RWPE2 (cell line): ENCODE data around the gene MED22.

Experiments
- ATAC-seq: fragments of 200-7000 bp; cut with Tn5 transposase; 3 replicates; pipeline ENCODE4 v1.9.1; 2021; ENCODE audit warnings: low read depth
- DNase-seq: peaks from one replicate; pipeline ENCODE4 v3.0.0-alpha.2; 2020; ENCODE audit warnings: low spot score
- H3K27ac ChIP-seq: fragments of 450-650 bp; 2 replicates; pipeline ENCODE4 v1.5.1; 2017; ENCODE audit warnings: mild to moderate bottlenecking; ENCODE audit not compliant: poor library complexity, severe bottlenecking
- H3K27me3 ChIP-seq: fragments of 250-450 bp; sonication (Bioruptor Pico); 2 replicates; pipeline ENCODE4 v1.5.1; 2021; ENCODE audit warnings: mild to moderate bottlenecking, moderate library complexity; ENCODE audit not compliant: insufficient read depth, poor library complexity, severe bottlenecking
- H3K36me3 ChIP-seq: fragments of 250-450 bp; sonication (Bioruptor Pico); 2 replicates; pipeline ENCODE4 v1.5.1; 2020; ENCODE audit warnings: low read depth, mild to moderate bottlenecking, moderate library complexity
- H3K4me1 ChIP-seq: fragments of 250-450 bp; sonication (Bioruptor Pico); 2 replicates; pipeline ENCODE4 v1.5.1; 2021; ENCODE audit warnings: mild to moderate bottlenecking, moderate library complexity; ENCODE audit not compliant: insufficient read depth, poor library complexity, severe bottlenecking
- H3K4me3 ChIP-seq: fragments of 250-450 bp; sonication (Bioruptor Pico); 2 replicates; pipeline ENCODE4 v1.5.1; 2021; ENCODE audit warnings: mild to moderate bottlenecking, moderate library complexity; ENCODE audit not compliant: severe bottlenecking
- H3K9me3 ChIP-seq: fragments of 250-450 bp; sonication (Bioruptor Pico); 2 replicates; pipeline ENCODE4 v1.5.1; 2021; ENCODE audit warnings: mild to moderate bottlenecking, moderate library complexity; ENCODE audit not compliant: severe bottlenecking
- TF ChIP-seq, protein P1 (sequence below): fragments of 450-650 bp; IDR thresholded peaks from one replicate; pipeline ENCODE4 v1.5.1; 2017; ENCODE audit warnings: mild to moderate bottlenecking, moderate library complexity; ENCODE audit not compliant: poor library complexity, severe bottlenecking

MED22 gene

DNA sequence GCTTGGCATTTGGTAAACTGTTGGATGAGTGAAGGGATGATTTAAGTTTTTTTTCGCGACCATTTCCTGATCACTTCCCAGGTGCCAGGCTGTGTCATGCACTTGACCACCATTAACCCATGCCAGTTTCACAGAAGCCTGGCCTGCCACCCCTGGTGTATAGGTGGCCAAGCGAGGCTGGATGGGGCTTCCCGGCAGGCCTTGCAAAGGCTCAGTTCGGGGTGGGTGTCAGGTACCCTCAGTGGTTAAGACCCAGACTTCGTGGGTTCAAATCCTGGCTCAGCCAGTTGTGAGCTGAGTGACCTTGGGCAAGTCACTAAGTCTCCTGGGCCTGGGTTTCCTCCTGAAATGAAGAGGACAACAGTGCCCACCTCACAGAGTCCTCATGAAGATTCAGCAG is 2.3 kb downstream of the MED22 start:
- TF ChIP-seq, protein P1, sequence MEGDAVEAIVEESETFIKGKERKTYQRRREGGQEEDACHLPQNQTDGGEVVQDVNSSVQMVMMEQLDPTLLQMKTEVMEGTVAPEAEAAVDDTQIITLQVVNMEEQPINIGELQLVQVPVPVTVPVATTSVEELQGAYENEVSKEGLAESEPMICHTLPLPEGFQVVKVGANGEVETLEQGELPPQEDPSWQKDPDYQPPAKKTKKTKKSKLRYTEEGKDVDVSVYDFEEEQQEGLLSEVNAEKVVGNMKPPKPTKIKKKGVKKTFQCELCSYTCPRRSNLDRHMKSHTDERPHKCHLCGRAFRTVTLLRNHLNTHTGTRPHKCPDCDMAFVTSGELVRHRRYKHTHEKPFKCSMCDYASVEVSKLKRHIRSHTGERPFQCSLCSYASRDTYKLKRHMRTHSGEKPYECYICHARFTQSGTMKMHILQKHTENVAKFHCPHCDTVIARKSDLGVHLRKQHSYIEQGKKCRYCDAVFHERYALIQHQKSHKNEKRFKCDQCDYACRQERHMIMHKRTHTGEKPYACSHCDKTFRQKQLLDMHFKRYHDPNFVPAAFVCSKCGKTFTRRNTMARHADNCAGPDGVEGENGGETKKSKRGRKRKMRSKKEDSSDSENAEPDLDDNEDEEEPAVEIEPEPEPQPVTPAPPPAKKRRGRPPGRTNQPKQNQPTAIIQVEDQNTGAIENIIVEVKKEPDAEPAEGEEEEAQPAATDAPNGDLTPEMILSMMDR = no peak
- Histone ChIP-seq H3K27ac (no peak overlapping the region), H3K4me3 (no peak overlapping the region), H3K9me3 (no peaks in the 10 kb centered on the region), H3K4me1 (peaks cover 7% of the 10 kb centered on the region), H3K27me3 (no peaks in the 10 kb centered on the region), H3K36me3 (peaks cover 78% of the 10 kb centered on the region)
- no peak for DNase-seq
- no peak for ATAC-seq

DNA sequence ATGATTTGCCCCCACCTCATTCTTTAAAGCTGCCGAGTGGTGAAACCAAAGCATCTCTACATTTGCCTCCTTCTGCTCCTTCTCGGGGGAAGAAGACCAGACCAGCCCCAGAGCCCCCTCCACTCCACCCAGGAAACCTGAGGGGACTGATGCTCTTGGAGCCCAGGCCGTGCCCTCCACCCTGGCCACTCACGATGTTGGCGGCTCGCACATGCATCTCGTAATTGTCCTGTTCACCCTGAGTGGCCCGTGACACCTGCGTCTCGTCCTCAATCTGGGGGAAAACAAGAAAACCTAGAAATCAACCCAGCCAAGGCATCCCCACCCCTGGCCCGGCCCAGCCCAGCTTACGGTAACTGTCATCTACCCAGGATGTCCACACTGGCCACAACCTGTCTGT is 3.0 kb downstream of the MED22 start:
- no peaks in the 10 kb centered on the region for H3K27me3 ChIP-seq
- peaks cover 75% of the 10 kb centered on the region for H3K36me3 ChIP-seq
- H3K27ac ChIP-seq = no peak overlapping the region
- H3K4me3 ChIP-seq = no peak overlapping the region
- DNase-seq = no peak
- ATAC-seq = no peak
- TF ChIP-seq, protein P1 = no peak
- peaks cover 7% of the 10 kb centered on the region for H3K4me1 ChIP-seq
- no peaks in the 10 kb centered on the region for H3K9me3 ChIP-seq

DNA sequence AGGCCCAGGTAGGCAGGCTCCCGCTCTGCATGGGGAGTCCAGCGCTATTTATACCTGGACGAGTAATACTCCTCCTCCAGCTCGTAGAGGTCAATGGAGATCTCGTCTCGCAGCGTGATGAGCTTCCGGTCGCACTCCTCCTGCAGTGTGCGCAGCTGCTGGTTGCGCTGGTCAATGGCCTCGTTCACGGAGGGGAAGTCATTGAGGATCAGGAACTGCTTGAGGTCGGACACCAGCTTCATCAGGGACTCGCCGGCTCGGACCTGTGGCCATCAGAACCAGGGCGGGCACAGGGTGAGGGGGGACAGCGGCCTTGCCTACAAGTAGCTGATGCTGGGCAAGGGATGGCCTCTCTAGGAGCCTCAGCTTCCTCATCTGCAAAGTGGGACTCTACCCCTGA is 3.9 kb downstream of the MED22 start:
- ATAC-seq (no peak), DNase-seq (no peak)
- TF ChIP-seq, protein P1 = no peak
- H3K9me3 ChIP-seq = no peaks in the 10 kb centered on the region
- no peak overlapping the region for H3K27ac ChIP-seq
- H3K4me3 ChIP-seq = no peak overlapping the region
- no peaks in the 10 kb centered on the region for H3K4me1 ChIP-seq
- no peaks in the 10 kb centered on the region for H3K27me3 ChIP-seq
- H3K36me3 ChIP-seq = peaks cover 75% of the 10 kb centered on the region

DNA sequence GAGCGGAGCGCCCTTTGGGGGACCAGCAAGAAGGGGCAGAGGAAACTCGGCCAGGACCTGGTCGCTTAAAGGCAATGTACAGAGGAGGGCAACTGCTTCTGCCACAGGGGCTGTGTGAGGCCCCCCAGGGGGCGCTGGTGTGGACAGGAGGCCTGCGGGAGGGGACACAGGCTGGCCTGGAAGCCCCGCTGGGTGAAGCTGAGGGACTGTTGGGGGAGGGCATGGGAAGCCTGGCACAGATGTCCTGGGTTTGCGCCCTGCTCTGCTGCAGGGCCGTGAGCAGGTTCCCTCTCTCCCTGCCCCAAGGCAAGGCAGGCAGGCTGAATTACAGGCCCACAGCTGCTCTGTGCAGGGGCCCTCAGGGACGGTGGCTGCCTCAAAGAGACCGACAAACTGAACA is 5.4 kb downstream of the MED22 start:
- H3K36me3 ChIP-seq = peaks cover 70% of the 10 kb centered on the region

DNA sequence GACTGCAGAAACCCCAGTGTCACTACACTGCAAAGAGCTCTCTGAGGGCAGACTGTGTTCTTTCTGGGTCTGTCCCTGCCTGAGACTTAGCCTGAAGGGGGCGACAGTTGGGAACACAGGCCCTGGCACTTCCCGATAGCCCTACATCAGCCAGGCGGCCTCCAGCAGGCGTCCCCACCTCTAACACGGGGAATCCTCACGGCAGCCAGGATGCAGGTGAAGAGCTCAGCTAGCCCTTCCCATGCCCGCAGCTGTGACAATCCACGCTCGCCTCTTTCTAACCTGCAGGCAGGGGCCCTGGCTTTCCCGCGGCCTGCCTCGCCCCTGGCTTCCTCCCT is 5.9 kb downstream of the MED22 start:
- Histone ChIP-seq H3K27me3 (no peaks in the 10 kb centered on the region), H3K9me3 (no peaks in the 10 kb centered on the region), H3K27ac (no peak overlapping the region), H3K4me1 (no peaks in the 10 kb centered on the region), H3K4me3 (no peak overlapping the region), H3K36me3 (peaks cover 70% of the 10 kb centered on the region)
- ATAC-seq = no peak
- no peak for DNase-seq
- TF ChIP-seq, protein P1 = peak; percentile 4

More for the DNA sequence above, 5.4 kb downstream of the MED22 start:
- Histone ChIP-seq H3K27ac (no peak overlapping the region), H3K4me1 (no peaks in the 10 kb centered on the region), H3K27me3 (no peaks in the 10 kb centered on the region), H3K4me3 (no peak overlapping the region), H3K9me3 (no peaks in the 10 kb centered on the region)
- TF ChIP-seq, protein P1 = no peak
- DNase-seq (no peak), ATAC-seq (no peak)
